OCI-LY3 (cell line): Measurements from ENCODE around the gene XCR1.

Experiments
- H2AFZ ChIP-seq: fragments of 200-600, 300-600 bp; shearing (Covaris generic); 2 replicates; pipeline ENCODE4 v1.6.0; 2014; ENCODE audit warnings: antibody characterized with exemption, low read depth, low read length
- H3K27ac ChIP-seq: fragments of 200-600, 300-600 bp; sonication (generic); 2 replicates; pipeline ENCODE4 v1.5.1; 2014; ENCODE audit warnings: mild to moderate bottlenecking, low read length, moderate library complexity, mixed read lengths
- H3K27me3 ChIP-seq: fragments of 200-600, 300-600 bp; sonication (generic); 2 replicates; pipeline ENCODE4 v1.6.1; 2014; ENCODE audit warnings: low read depth, low read length, mixed read lengths
- H3K36me3 ChIP-seq: fragments of 200-600, 300-600 bp; sonication (generic); replicated peaks from 2 replicates; pipeline ENCODE3; 2014; ENCODE audit warnings: low read depth, low read length, mixed read lengths
- H3K4me1 ChIP-seq: fragments of 300-600, 200-600 bp; sonication (generic); 2 replicates; pipeline ENCODE4 v1.6.1; 2014; ENCODE audit warnings: low read length, mixed read lengths
- H3K4me2 ChIP-seq: fragments of 200-600, 300-600 bp; sonication (generic); 2 replicates; pipeline ENCODE4 v1.6.1; 2014; ENCODE audit warnings: low read length, mixed read lengths
- H3K4me3 ChIP-seq: fragments of 300-600, 200-600 bp; sonication (generic); 2 replicates; pipeline ENCODE4 v1.5.1; 2014; ENCODE audit warnings: antibody characterized with exemption, mild to moderate bottlenecking, low read length, moderate library complexity
- H3K79me2 ChIP-seq: fragments of 300-600, 200-600 bp; shearing (Covaris generic); 2 replicates; pipeline ENCODE4 v1.6.1; 2014; ENCODE audit warnings: mild to moderate bottlenecking, low read length, mixed read lengths
- H3K9ac ChIP-seq: fragments of 300-600, 200-600 bp; shearing (Covaris generic); 2 replicates; pipeline ENCODE4 v1.6.0; 2014; ENCODE audit warnings: mild to moderate bottlenecking, low read length, moderate library complexity
- H3K9me3 ChIP-seq: fragments of 200-600, 300-600 bp; shearing (Covaris generic); 2 replicates; pipeline ENCODE4 v1.6.1; 2014; ENCODE audit warnings: low read length, mixed read lengths; ENCODE audit not compliant: insufficient read depth
- H4K20me1 ChIP-seq: fragments of 200-600, 300-600 bp; sonication (generic); 2 replicates; pipeline ENCODE4 v1.6.1; 2016; ENCODE audit warnings: low read length, mixed read lengths; ENCODE audit not compliant: insufficient read depth
- EZH2phosphoT487 ChIP-seq: fragments of 200-600 bp; shearing (Covaris generic); IDR thresholded peaks from 2 replicates; pipeline ENCODE4 v1.6.1; 2018; ENCODE audit warnings: antibody characterized with exemption, mixed run types, low read depth
- TF ChIP-seq, protein P1 (sequence below): fragments of 200-600, 300-600 bp; sonication (generic); IDR thresholded peaks from 2 replicates; pipeline ENCODE4 v1.5.1; 2014; ENCODE audit warnings: antibody characterized with exemption, low read length, low read depth

Gene XCR1

GRCh38 chr3:46027021-46027705, at the start of gene XCR1:
XCR1 (minus strand) TSS chr3:46027483; CDS start chr3:46021947, 5,536 bp downstream.
- TF ChIP-seq EZH2phosphoT487: no peak
- TF ChIP-seq, protein P1, sequence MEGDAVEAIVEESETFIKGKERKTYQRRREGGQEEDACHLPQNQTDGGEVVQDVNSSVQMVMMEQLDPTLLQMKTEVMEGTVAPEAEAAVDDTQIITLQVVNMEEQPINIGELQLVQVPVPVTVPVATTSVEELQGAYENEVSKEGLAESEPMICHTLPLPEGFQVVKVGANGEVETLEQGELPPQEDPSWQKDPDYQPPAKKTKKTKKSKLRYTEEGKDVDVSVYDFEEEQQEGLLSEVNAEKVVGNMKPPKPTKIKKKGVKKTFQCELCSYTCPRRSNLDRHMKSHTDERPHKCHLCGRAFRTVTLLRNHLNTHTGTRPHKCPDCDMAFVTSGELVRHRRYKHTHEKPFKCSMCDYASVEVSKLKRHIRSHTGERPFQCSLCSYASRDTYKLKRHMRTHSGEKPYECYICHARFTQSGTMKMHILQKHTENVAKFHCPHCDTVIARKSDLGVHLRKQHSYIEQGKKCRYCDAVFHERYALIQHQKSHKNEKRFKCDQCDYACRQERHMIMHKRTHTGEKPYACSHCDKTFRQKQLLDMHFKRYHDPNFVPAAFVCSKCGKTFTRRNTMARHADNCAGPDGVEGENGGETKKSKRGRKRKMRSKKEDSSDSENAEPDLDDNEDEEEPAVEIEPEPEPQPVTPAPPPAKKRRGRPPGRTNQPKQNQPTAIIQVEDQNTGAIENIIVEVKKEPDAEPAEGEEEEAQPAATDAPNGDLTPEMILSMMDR: no peak
- Histone ChIP-seq H3K4me1 (peaks cover 9% of the 10 kb centered on the region), H3K27ac (no peak within 1 kb of the TSS), H3K4me2 (no peak within 1 kb of the TSS), H3K36me3 (peaks cover 8% of the 10 kb centered on the region), H4K20me1 (no peaks in the 10 kb centered on the region), H3K27me3 (no peaks in the 10 kb centered on the region; the same call in 1 of the 2 replicates), H3K4me3 (no peak within 1 kb of the TSS), H3K79me2 (no peaks in the 10 kb centered on the region), H3K9ac (no peak within 1 kb of the TSS), H2AFZ (no peak within 1 kb of the TSS), H3K9me3 (peaks cover 34% of the 10 kb centered on the region)

GRCh38 chr3:46076606-46077005, 49.3 kb upstream of the XCR1 start:
- no peak overlapping the region for H3K9ac ChIP-seq
- H3K4me3 ChIP-seq: no peak overlapping the region
- no peaks in the 10 kb centered on the region for H3K79me2 ChIP-seq

DNA sequence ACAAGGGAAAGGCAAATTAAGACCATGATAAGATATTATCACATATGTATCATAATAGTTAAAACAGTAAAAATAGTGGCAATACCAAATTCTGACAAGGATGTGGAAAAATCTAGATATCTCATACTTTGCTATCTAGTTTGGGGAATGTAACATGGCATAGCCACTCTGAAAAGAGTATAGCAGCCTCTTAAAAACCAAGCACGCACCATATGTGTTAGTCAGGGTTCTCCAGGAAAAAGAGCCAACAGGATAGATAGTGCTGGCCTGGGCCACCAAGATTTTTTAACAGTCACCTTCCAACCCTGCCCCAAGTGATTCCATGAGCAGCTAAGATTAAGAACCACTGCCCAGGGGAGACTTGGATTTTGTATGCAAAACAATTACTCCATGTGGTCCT, 48.5 kb upstream of the XCR1 start:
- no peak overlapping the region for H3K9ac ChIP-seq
- no peak for TF ChIP-seq EZH2phosphoT487
- TF ChIP-seq, protein P1: no peak
- peaks cover 23% of the 10 kb centered on the region for H3K4me1 ChIP-seq
- H4K20me1 ChIP-seq: no peaks in the 10 kb centered on the region
- H3K36me3 ChIP-seq: no peaks in the 10 kb centered on the region
- no peak overlapping the region for H3K4me3 ChIP-seq
- H3K79me2 ChIP-seq: no peaks in the 10 kb centered on the region
- H3K9me3 ChIP-seq: no peaks in the 10 kb centered on the region; the same call in 1 of the 2 replicates
- no peak overlapping the region for H2AFZ ChIP-seq
- no peak overlapping the region for H3K4me2 ChIP-seq
- H3K27me3 ChIP-seq: peaks cover 32% of the 10 kb centered on the region
- no peak overlapping the region for H3K27ac ChIP-seq

More at GRCh38 chr3:46076606-46077005, 49.3 kb upstream of the XCR1 start:
- no peaks in the 10 kb centered on the region for H3K36me3 ChIP-seq
- H3K4me1 ChIP-seq: peaks cover 15% of the 10 kb centered on the region
- no peak overlapping the region for H2AFZ ChIP-seq
- H3K9me3 ChIP-seq: no peaks in the 10 kb centered on the region; the same call in 1 of the 2 replicates
- TF ChIP-seq EZH2phosphoT487: no peak
- TF ChIP-seq, protein P1: peak; percentile 77
- H3K27ac ChIP-seq: no peak overlapping the region
- no peaks in the 10 kb centered on the region for H4K20me1 ChIP-seq
- H3K27me3 ChIP-seq: peaks cover 27% of the 10 kb centered on the region
- H3K4me2 ChIP-seq: no peak overlapping the region

GRCh38 chr3:46071222-46071858, 44.1 kb upstream of the XCR1 start:
- Histone ChIP-seq H3K36me3 (no peaks in the 10 kb centered on the region), H3K4me1 (peaks cover 36% of the 10 kb centered on the region), H3K9ac (no peak overlapping the region), H2AFZ (no peak overlapping the region), H3K79me2 (no peaks in the 10 kb centered on the region), H3K27ac (no peak overlapping the region), H3K4me2 (no peak overlapping the region), H3K27me3 (peaks cover 54% of the 10 kb centered on the region), H3K9me3 (no peaks in the 10 kb centered on the region; the same call in 1 of the 2 replicates), H3K4me3 (no peak overlapping the region), H4K20me1 (no peaks in the 10 kb centered on the region)
- TF ChIP-seq EZH2phosphoT487: no peak
- TF ChIP-seq, protein P1: no peak
